GM18502 (cell line): ENCODE measurements around the gene CLRN3.
A peak's percentile ranks its signal among the peaks of the same experiment; 100 is the strongest.

Source experiments
- ATAC-seq: cut with Tn5 transposase; IDR thresholded peaks from one replicate; pipeline ENCODE4 v1.9.1; 2021; ENCODE audit warnings: mild to moderate bottlenecking; ENCODE audit not compliant: unreplicated experiment, poor library complexity

The CLRN3 gene

GRCh38 chr10:127878475-127879055, 14.2 kb downstream of the CLRN3 start:
- ATAC-seq: no peak

DNA sequence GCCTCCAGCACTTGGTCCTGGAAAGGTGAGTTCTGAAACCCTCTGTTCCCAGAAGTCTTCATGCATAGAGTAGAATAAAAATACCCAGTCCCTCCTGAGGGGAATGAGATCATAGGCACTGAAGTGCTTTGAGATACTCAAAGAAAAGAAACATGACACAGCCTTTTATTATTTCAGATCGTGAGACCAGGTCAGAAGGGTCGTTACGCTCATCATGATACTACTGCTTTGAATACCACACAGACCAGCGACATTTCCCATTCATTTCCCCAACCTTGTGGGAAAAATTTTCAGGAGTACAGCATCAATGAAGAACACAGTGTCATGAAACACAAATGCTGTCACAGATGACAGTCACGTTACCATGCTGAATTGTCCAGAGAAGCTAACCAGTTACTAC, 15.0 kb downstream of the CLRN3 start:
- ATAC-seq: no peak

GRCh38 chr10:127877116-127877515, 15.6 kb downstream of the CLRN3 start:
- no peak for ATAC-seq

DNA sequence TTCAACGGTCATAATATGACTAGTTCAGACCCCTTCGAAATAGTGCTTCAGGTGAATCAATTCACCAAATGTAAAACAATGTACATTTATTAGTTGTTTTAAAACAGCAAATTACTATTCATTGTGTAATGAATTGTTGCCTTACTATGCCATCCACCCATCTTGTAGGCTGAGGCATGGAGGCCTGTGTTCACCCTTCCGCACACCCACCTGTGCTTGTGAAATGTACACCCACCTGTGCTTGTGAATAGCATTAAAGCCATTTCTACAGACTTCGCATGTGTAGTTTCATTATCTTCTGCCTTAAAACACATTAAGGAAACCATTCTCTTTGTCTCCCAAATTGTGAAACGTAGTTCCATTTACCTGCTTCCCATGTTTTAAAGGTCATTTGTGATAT, 16.8 kb downstream of the CLRN3 start:
- no peak for ATAC-seq

DNA sequence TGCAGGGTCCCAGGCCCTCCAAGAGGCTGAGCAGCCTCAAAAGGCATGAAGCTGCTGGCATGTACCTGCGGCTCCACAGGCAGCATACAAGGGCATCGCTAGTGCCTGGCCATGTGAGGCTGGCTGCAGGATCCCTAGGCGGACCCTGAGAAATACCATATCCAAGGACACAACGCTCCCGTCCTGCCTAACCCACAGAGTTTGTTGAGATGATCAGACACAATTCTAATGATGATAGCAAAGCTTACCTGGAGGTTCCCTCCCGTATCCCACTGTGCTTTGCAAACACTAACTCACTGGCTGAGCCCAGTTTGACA, 17.3 kb downstream of the CLRN3 start:
- ATAC-seq: no peak

DNA sequence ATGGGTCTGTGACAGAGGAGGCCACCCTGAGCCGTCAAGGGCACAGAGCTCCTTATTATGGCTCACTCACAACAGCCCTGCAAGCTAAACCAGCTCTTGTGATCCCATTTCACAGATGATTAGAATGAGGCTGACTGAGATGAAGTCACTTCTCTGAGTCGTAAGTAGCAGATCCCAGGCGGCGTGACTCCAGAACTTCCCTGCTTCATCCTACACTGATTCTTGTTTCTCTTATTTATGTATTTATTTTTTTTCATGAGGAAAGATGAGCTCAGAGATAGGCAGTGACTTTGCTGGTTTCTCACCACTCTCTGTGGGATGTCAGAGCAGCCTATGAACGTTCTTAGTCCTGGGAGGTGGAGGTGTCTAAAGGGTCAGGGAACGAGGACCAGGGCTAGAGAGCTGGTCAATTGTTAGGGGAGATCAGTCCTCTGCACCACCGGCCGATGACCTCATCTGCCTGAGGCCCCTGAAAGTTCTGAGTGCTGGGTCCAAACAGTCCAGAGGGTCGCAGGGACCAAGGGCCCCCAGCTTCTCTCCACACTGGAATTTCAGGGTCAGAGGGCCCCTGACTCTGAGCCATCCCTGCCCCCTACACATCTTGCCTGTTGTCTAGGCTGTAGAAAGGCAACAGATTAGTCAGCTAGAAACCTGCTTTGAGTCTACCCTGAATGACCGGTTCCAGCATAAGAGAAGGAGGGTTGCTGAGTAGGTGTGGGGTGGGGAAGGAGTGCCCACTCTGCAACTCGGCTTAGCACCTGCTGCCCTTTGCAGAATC, 17.9 kb downstream of the CLRN3 start:
- ATAC-seq: no peak

DNA sequence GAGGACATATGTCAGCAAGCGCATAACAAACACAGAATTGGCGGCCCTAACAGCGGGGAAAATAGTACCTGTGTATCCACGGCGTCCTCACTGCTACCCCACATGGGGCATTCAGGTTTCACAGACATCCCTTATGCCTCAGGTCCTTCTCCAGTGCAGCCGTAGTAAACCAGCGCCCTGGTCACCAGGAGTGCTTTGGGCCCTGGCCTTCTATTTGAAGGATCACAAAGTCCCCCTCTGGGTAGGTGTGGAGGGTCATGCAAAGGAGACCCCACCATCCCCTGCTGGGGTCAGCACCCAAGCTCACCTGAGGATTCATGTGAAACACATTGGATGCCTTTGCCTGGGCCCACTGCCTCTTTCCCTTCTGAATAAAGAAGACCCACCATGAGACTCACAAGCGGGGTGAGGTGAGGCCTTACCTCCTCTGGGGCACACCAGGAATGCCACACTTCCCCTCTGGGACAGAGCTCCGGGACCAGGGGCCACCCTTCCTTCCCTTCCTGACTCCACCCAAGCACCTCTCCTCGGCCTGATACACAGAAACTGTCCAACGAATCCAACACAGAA, 18.8 kb downstream of the CLRN3 start:
- no peak for ATAC-seq

DNA sequence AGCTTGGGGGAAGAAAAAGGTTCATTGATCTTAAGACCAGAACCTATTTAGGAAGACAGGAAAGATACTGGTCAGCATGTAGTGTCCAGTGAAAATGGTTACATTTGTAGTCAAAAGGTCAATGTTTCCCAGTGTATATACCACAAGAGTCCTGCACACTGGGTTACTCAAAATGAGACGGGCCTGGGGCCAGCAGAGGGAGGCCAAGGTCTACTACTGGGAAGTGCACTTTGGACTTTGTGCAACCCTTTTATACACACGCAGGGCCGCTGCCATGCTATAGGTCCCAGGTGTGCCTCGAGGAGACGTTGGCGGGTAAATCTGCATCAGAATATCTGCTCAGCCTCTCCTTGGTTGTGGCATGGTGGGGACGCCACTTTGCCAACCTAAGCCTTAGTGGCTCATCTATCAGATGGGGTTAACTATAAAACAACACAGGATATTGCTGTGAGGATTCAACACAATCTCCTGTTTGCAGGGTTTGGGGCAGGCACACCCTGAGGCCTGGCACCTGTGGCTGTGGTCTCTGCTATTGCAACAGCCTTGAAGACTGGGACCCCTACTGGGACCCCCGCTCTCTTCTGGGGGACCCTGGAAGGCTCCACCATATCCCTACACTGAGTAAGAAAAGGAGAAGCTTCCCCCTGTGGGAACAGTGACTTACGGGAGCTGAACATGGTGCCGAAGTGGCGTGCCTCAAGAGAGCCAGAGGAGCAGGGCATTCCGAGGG, 19.7 kb downstream of the CLRN3 start:
- ATAC-seq: no peak

- ATAC-seq: no peak
Measured at GRCh38 chr10:127872011-127872761, 20.6 kb downstream of the CLRN3 start.

GRCh38 chr10:127871631-127872010, 21.1 kb downstream of the CLRN3 start:
- ATAC-seq: no peak

- ATAC-seq: no peak
Measured at GRCh38 chr10:127869329-127869728, 23.4 kb downstream of the CLRN3 start.

- ATAC-seq: no peak
Measured at GRCh38 chr10:127867805-127868204, 24.9 kb downstream of the CLRN3 start.

- ATAC-seq: no peak
Measured at GRCh38 chr10:127866276-127867013, 26.3 kb downstream of the CLRN3 start.

- ATAC-seq: no peak
Measured at GRCh38 chr10:127863231-127863825, 29.4 kb downstream of the CLRN3 start.

DNA sequence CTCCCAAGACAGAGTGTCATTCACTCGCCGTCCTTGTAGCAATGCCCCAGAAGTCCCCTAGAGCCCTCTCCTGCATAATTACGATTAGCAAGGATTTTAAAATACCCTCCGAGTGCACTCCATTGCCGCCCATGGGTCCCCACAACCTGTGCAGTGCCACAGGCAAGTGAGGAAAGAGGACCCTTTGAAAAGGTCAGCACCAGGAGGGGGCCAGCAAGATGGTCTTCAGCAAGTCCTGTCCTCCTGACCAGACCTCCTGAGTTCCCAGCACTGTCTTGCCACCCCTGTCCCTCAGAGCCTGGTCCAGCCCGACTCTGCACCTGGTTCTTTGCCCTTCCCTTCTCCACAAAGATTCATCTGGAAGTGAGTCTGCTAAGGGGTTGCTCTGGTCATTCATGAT, 32.1 kb downstream of the CLRN3 start:
- ATAC-seq: no peak

DNA sequence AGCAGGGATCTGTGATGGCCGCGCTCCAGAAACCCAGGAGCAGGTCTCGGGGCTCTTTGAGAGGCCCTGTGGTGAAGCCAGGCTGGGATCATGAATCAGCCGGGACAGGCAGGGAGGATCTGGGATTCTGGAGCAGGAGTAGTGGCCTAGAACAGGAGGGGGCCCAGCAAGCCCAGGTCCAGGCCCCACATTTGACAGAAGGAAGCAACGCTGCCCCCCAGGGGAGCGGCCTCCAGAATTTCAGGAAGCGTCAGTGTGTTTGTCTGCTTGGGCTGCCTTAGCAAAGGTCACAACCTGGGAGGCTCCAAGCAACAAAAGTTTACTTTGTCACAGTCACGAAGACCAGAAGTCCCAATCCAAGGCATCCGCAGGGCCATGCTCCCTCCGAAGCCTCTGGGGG, 36.8 kb downstream of the CLRN3 start:
- no peak for ATAC-seq

DNA sequence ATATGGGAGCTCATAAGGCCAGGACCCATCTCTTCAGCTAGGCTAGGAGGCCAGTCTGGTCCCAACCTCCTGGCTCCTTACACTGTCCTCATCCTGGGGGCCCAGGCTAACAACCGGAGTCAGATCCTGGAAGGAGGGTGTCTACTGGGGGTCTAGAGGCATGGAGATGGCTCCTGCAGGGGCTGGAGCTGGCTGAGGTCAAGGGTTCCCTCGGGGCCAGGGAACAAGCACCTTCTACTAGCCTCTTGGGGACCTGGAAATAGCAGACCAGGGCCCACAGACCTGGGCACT, 37.2 kb downstream of the CLRN3 start:
- no peak for ATAC-seq

DNA sequence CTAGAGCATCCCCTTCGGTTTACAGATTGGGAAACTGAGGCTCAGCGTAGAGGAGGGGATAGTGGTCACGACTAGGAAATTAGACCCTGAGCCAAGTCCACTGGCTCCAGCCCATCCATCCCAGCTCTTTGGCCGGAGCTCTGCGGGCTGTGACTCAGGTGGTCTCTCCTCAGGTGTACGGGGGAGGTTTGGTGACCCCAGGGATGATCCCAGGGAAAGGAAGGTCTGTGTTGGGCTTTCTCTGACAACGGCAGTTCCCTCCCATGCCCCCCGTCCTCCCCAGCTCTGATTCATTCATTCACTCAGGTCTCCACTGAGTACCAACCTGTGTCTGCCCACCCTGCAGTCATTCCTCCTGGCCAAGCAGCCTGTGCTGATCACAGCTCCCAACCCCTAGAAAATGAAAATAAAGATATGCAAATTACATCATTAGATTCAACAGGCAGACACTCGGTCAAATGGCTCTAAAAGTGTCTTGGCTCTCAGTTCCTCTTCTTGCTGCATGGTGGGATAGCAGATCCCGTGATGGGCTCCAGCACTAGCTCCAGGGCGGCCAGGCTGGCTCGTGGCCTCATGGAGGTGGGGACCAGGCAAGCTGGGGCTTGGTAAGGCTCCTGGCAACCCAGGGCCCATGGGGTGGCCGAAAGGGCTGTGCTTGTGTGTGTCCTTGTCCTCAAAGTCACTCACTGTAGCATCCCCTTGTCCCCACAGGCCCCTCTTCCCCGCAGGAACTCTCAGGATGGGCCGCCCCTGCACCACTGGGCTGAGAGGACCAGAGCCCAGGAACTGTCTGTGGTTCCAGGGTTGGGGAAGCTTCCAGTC, 37.8 kb downstream of the CLRN3 start:
- peak; percentile 79 for ATAC-seq
